Keratinocyte (primary cell): ENCODE measurements around the gene CSNK1D. TPM values are rescaled to one million over a fixed set of nuclear protein-coding genes. Genes with fewer than 3 reads are reported as not detected.
"Not testable (repeated sequence)": the region's sequence is repeated elsewhere in the genome, so short reads cannot be mapped to it uniquely, and the experiment has no call there.

Experiments
- DNase-seq: peaks from one replicate; pipeline ENCODE4 v3.0.0-alpha.2; 2011; ENCODE audit warnings: low read depth, missing footprints, low spot score
- FAIRE-seq: peaks from 2 replicates; lab custom pipeline; 2011; peaks lifted over from hg19 to GRCh38; lab: Jason Lieb, UNC
- H2AFZ ChIP-seq: 2 replicates; pipeline ENCODE4 v1.6.0; 2012; ENCODE audit warnings: low read length, control low read depth, inconsistent platforms; ENCODE audit not compliant: control insufficient read depth
- H3K27ac ChIP-seq: 2 replicates; pipeline ENCODE4 v1.5.1; 2011; ENCODE audit warnings: low read length; ENCODE audit not compliant: control insufficient read depth, insufficient read depth
- H3K27me3 ChIP-seq: 3 replicates; pipeline ENCODE4 v1.6.0; 2011; ENCODE audit warnings: low read length; ENCODE audit not compliant: control insufficient read depth, insufficient read depth; ENCODE audit errors: extremely low read depth
- H3K36me3 ChIP-seq, 2 experiments: 2 replicates in 1 of 2; 3 replicates in 1 of 2; pipeline ENCODE4 v1.5.1; 2011; ENCODE audit warnings: low read length in 2 of 2, mild to moderate bottlenecking in 1 of 2; ENCODE audit not compliant: control insufficient read depth in 2 of 2, insufficient read depth in 2 of 2; ENCODE audit errors: extremely low read depth in 1 of 2
- H3K4me1 ChIP-seq: 3 replicates; pipeline ENCODE4 v1.5.1; 2011; ENCODE audit warnings: low read length; ENCODE audit not compliant: control insufficient read depth, insufficient read depth; ENCODE audit errors: extremely low read depth
- H3K4me2 ChIP-seq: 3 replicates; pipeline ENCODE4 v1.6.0; 2011; ENCODE audit warnings: low read depth, low read length; ENCODE audit not compliant: control insufficient read depth, insufficient read depth; ENCODE audit errors: extremely low read depth
- H3K4me3 ChIP-seq, 3 experiments: fragments of 200-600 bp in 1 of 3; sonication (generic) in 1 of 3; 2 replicates in 2 of 3; 3 replicates in 1 of 3; pipeline ENCODE4 v1.5.1; 2011 to 2016; ENCODE audit warnings: low read length in 3 of 3, mild to moderate bottlenecking in 3 of 3, control low read depth in 2 of 3, inconsistent platforms in 1 of 3, low read depth in 1 of 3, mixed read lengths in 1 of 3, mixed run types in 1 of 3, moderate library complexity in 1 of 3; ENCODE audit not compliant: control insufficient read depth in 2 of 3, insufficient read depth in 2 of 3; ENCODE audit errors: extremely low read depth in 1 of 3
- H3K79me2 ChIP-seq: 2 replicates; pipeline ENCODE4 v1.6.0; 2012; ENCODE audit warnings: low read length; ENCODE audit not compliant: control insufficient read depth, insufficient read depth
- H3K9ac ChIP-seq: 3 replicates; pipeline ENCODE4 v1.6.0; 2011; ENCODE audit warnings: low read length; ENCODE audit not compliant: control insufficient read depth, insufficient read depth; ENCODE audit errors: extremely low read depth
- H3K9me1 ChIP-seq: 3 replicates; pipeline ENCODE4 v1.6.0; 2011; ENCODE audit warnings: low read length; ENCODE audit not compliant: control insufficient read depth, insufficient read depth; ENCODE audit errors: extremely low read depth
- H3K9me3 ChIP-seq: 2 replicates; pipeline ENCODE4 v1.5.1; 2012; ENCODE audit warnings: low read depth, low read length; ENCODE audit not compliant: control insufficient read depth
- H4K20me1 ChIP-seq: 3 replicates; pipeline ENCODE4 v1.6.0; 2011; ENCODE audit warnings: low read length; ENCODE audit not compliant: control insufficient read depth, insufficient read depth; ENCODE audit errors: extremely low read depth
- CTCF ChIP-seq, 3 experiments: IDR thresholded peaks in 1 of 3; conservative IDR thresholded peaks in 1 of 3; optimal IDR thresholded peaks in 1 of 3; 2 replicates in 2 of 3; 3 replicates in 1 of 3; pipeline versions ENCODE3 to v1.5.1; 2011; ENCODE audit warnings: low read length in 3 of 3, mild to moderate bottlenecking in 3 of 3, moderate library complexity in 2 of 3, control low read depth in 1 of 3, inconsistent platforms in 1 of 3; ENCODE audit not compliant: insufficient read depth in 2 of 3; ENCODE audit errors: extremely low read depth in 1 of 3
- EZH2 ChIP-seq: IDR thresholded peaks from one replicate; pipeline ENCODE4 v1.6.1; 2012; ENCODE audit warnings: inconsistent platforms, mild to moderate bottlenecking, low read length, moderate library complexity
- dilution Hi-C: fragments of 300-500 bp; cut with MboI; formaldehyde crosslinking; loops from one replicate; pipeline ENCODE4 v1.7.0; 2020; ENCODE audit warnings: low sequenced_read_pairs; ENCODE audit not compliant: extremely low pct_ligation_motif_present
- polyA plus RNA-seq, 5 experiments: library from polyadenylated mRNA; depleted of rRNA in 3 of 5; stranded (reverse) in 3 of 5; stranded (forward) in 1 of 5; unstranded in 1 of 5; fragments of >200 nt; gene quantifications; 1 replicate in 1 of 5; 2 replicates in 3 of 5; 3 replicates in 1 of 5; pipeline versions ENCODE4 v1.2.1 to v1.2.3, GENCODE V29; 2011 to 2012; ENCODE audit warnings: missing spikeins in 2 of 5, low read depth in 1 of 5, low replicate concordance in 1 of 5

Gene CSNK1D
- polyA plus RNA-seq, 1 donor (not counting 4 experiments of a cell fraction or from before 2014, with no cell fraction given): 86.0 TPM

- H3K27me3 ChIP-seq, DNase-seq, H3K9ac ChIP-seq, H3K4me2 ChIP-seq, H3K4me3 ChIP-seq, H3K4me1 ChIP-seq, H3K27ac ChIP-seq, FAIRE-seq, dilution Hi-C loops, H2AFZ ChIP-seq, H3K9me1 ChIP-seq, H3K9me3 ChIP-seq: not testable (repeated sequence)
- Histone ChIP-seq H3K79me2 (peaks cover 79% of the 10 kb centered on the region), H3K36me3 (peaks cover 55 to 58% of the 10 kb centered on the region in 2 experiments), H4K20me1 (peaks cover 31% of the 10 kb centered on the region)
Measured at GRCh38 chr17:82254096-82254495, 19.4 kb downstream of the CSNK1D start.

GRCh38 chr17:82253179-82253544, 20.3 kb downstream of the CSNK1D start:
- Histone ChIP-seq H3K4me2 (no peak overlapping the region), H3K27me3 (no peaks in the 10 kb centered on the region), H3K9me1 (no peaks in the 10 kb centered on the region), H2AFZ (no peak overlapping the region), H3K27ac (no peak overlapping the region), H4K20me1 (peaks cover 31% of the 10 kb centered on the region), H3K36me3 (peaks cover 58 to 66% of the 10 kb centered on the region in 2 experiments), H3K9me3 (no peaks in the 10 kb centered on the region), H3K4me3 (no peak overlapping the region), H3K4me1 (peaks cover 2% of the 10 kb centered on the region), H3K79me2 (peaks cover 73% of the 10 kb centered on the region), H3K9ac (no peak overlapping the region)
- no peak for DNase-seq
- dilution Hi-C loops: no loop called here
- no peak for FAIRE-seq
- no peak for TF ChIP-seq EZH2
- no peak for TF ChIP-seq CTCF (optimal IDR thresholded peaks at IDR 0.05 in 1 of 3, IDR thresholded peaks at IDR 0.05 in 1 of 3, conservative IDR thresholded peaks at IDR 0.05 in 1 of 3; ENCODE audit: extremely low read depth in 1 of 3, insufficient read depth in 2 of 3, low read length in 3 of 3)

GRCh38 chr17:82252511-82253178, 20.9 kb downstream of the CSNK1D start:
- no peak for TF ChIP-seq EZH2
- TF ChIP-seq CTCF (optimal IDR thresholded peaks at IDR 0.05 in 1 of 3, IDR thresholded peaks at IDR 0.05 in 1 of 3, conservative IDR thresholded peaks at IDR 0.05 in 1 of 3; ENCODE audit: extremely low read depth in 1 of 3, insufficient read depth in 2 of 3, low read length in 3 of 3): no peak
- peaks cover 71% of the 10 kb centered on the region for H3K79me2 ChIP-seq
- dilution Hi-C loops: no loop called here
- no peak overlapping the region for H3K4me2 ChIP-seq
- peaks cover 34% of the 10 kb centered on the region for H4K20me1 ChIP-seq
- FAIRE-seq (no peak), DNase-seq (no peak)
- peaks cover 61 to 68% of the 10 kb centered on the region in 2 experiments for H3K36me3 ChIP-seq
- H3K9me3 ChIP-seq: no peaks in the 10 kb centered on the region
- H3K9me1 ChIP-seq: no peaks in the 10 kb centered on the region
- no peak overlapping the region for H3K4me3 ChIP-seq
- H3K27ac ChIP-seq: no peak overlapping the region
- peaks cover 7% of the 10 kb centered on the region for H3K4me1 ChIP-seq
- no peaks in the 10 kb centered on the region for H3K27me3 ChIP-seq
- H2AFZ ChIP-seq: no peak overlapping the region
- no peak overlapping the region for H3K9ac ChIP-seq
